Islet precursor cell (in vitro differentiated cells): ENCODE measurements around the gene ADH1A.
"Not testable (repeated sequence)": the region's sequence is repeated elsewhere in the genome, so short reads cannot be mapped to it uniquely, and the experiment has no call there.

Experiments
- DNase-seq: peaks from one replicate; pipeline ENCODE4 v3.0.0-alpha.2; 2018

The ADH1A gene

GRCh38 chr4:99276417-99276816 is 14.4 kb downstream of the ADH1A start:
- DNase-seq: no peak

GRCh38 chr4:99275885-99276284 is 14.9 kb downstream of the ADH1A start:
- DNase-seq: no peak

DNA sequence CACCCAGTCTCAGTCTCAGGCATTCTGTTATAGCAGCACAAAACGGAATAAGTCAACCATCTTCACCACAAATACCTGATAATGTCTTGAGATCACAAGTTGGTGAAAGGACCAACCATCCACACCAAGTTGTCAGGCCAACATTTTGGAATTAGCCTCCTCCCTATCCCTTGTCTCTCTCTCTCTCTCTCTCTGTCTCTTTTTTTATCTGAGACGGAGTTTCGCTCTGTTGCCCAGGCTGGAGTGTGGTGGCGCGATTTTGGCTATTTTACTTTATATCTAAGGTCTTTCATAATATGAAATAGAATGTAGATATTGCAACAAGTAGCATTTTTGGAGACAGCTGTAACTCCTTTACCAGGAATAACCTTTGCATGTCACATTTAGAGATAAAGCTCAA is 15.7 kb downstream of the ADH1A start:
- no peak for DNase-seq

GRCh38 chr4:99273704-99274103 is 17.1 kb downstream of the ADH1A start:
- no peak for DNase-seq

DNA sequence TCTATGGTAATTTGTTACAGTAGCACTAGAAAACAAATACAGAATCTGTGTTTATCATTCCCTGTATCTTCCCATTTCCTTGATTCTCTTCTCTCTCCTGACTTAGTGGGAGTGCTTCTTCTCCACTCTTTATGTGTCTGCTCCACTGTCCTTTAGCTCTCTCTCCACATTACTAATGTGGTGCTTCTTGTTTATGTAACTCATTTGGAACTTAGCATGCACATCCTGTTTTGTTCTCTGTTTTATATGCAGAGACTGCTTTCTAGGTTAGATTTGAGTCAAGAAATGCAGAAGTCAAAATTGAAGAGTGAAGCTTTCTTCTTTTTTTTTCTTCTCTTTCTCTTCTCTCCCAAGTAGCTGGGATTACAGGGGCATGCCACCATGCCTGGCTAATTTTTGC is 25.9 kb downstream of the ADH1A start:
- DNase-seq: no peak

DNA sequence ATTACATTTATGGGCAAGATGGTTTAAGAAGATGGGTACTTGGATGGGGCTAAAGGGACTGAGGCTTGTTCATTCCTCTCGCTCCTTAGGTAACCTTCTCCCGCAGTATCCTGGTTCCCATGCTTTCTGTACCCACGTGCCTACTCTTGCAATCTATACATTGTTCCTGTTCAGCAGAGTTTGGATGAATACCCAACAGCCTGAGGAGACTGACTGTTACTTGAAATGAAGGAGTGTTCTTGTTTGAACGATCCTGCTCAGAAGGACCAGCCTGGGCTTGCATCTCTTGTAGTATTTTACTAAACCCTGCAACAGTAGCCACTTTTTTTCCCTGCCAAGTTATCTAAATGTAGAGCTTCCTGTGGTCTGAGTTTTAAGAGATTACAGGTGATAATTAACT is 38.0 kb downstream of the ADH1A start:
- no peak for DNase-seq

DNA sequence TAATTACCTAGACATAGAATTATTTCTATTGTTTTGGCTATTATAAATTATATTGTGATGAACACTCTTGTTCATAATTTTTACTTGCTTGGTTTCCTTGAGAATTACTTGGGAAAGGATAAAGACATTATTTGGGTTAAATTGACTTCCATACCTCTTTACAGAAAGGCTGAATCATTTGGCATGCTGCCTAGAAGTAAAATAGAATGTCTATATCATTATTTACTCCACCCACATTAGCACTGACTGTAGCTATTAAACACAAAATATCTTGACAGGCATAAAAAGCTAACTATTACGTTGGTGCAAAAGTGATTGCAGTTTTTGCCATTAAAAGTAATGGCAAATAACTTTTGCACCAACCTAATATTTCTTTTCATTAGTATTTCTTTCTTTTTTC is 42.1 kb downstream of the ADH1A start:
- DNase-seq: no peak

DNA sequence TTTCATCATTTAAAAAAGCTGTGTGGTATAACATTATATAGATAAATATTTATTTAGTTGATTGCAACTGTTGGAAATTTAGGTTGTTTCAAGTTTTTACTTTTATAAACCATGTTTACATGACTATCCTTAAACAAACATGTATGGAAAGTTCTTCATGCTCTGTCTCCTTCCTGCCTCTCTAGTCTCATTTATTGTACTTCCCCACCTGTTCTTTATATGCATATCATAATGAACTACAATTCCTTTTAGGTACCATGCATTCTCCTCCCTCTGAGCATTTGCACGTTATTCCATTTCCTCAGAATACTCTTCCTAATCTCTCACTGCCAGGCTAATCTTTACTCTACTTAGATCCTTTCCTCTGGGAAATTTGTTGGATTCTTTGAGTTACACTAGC is 54.8 kb downstream of the ADH1A start:
- no peak for DNase-seq

DNA sequence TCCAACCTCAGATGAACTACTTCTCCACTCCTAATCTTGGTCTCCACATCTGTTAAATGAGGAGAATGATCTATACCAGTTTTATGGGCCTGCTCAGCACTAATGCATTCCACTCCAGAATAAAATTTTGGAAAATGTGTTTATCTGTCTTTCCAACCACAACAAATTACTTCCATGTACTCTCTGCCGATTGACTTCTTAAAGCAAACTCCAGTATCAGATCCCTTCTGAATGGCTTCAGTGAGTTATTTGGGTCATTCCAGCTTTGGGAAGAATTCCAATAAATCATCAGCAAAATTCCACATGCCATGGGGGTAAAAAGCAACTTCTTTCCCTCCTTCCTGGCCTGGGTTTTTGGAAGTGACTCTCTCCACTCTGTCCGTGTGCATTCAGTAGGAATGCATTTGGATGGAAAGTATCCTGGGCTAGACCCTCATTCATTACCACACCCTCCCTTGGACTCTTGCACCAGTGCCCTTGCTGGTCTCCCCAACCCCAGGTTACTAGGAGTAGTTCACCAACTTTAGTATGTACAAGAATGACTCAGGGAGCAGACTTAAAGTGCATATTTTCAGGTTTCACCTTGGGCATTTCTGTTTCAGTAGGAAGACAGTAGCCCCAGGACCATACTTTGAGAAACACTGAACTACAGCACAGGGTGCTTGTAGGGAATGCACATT is 56.3 kb downstream of the ADH1A start:
- DNase-seq: no peak

- DNase-seq: not testable (repeated sequence)
Measured at GRCh38 chr4:99233397-99233796, 57.4 kb downstream of the ADH1A start.

GRCh38 chr4:99228706-99229105 is 62.1 kb downstream of the ADH1A start:
- not testable (repeated sequence) for DNase-seq

DNA sequence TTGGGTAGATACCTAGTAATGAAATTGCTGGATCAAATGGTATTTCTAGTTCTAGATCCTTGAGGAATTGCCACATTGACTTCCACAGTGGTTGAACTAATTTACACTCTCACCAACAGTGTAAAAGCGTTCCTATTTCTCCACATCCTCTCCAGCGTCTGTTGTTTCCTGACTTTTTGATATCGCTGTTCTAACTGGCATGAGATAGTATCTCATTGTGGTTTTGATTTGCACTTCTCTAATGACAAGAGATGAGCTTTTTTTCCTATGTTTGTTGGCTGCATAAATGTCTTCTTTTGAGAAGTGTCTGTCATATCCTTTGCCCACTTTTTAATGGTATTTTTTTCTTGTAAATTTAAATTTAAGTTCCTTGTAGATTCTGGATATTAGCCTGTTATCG is 63.1 kb downstream of the ADH1A start:
- DNase-seq: not testable (repeated sequence)
